Measurements from ENCODE around the gene NFATC2.

The NFATC2 gene

GRCh38 chr20:51429696-51430095 lies 112.8 kb downstream of the NFATC2 start:
- no peak for DNase-seq (ENCODE audit: low spot score)

GRCh38 chr20:51429144-51429482 lies 113.4 kb downstream of the NFATC2 start:
- no peak for DNase-seq (ENCODE audit: low spot score)

- DNase-seq (ENCODE audit: low spot score), result no peak
These were observed 113.9 kb downstream of the NFATC2 start for GRCh38 chr20:51428401-51429143.

GRCh38 chr20:51427651-51428291 lies 114.7 kb downstream of the NFATC2 start:
- no peak for DNase-seq (ENCODE audit: low spot score)

GRCh38 chr20:51426718-51427650 lies 115.5 kb downstream of the NFATC2 start:
- no peak for DNase-seq (ENCODE audit: low spot score)

- DNase-seq (ENCODE audit: low spot score), result no peak
These were observed 117.0 kb downstream of the NFATC2 start for GRCh38 chr20:51425347-51426106.

- no peak for DNase-seq (ENCODE audit: low spot score)
These were observed 118.0 kb downstream of the NFATC2 start for GRCh38 chr20:51424270-51425117.

GRCh38 chr20:51423810-51424209 lies 118.7 kb downstream of the NFATC2 start:
- no peak for DNase-seq (ENCODE audit: low spot score)

GRCh38 chr20:51423290-51423667 lies 119.2 kb downstream of the NFATC2 start:
- DNase-seq (ENCODE audit: low spot score), result no peak

- DNase-seq (ENCODE audit: low spot score), result no peak
These were observed 119.8 kb downstream of the NFATC2 start for GRCh38 chr20:51422514-51423289.

GRCh38 chr20:51420805-51421204 lies 121.7 kb downstream of the NFATC2 start:
- no peak for DNase-seq (ENCODE audit: low spot score)

GRCh38 chr20:51420111-51420510 lies 122.4 kb downstream of the NFATC2 start:
- DNase-seq (ENCODE audit: low spot score), result no peak

GRCh38 chr20:51419646-51420045 lies 122.9 kb downstream of the NFATC2 start:
- DNase-seq (ENCODE audit: low spot score), result no peak

- DNase-seq (ENCODE audit: low spot score), result no peak
These were observed 123.3 kb downstream of the NFATC2 start for GRCh38 chr20:51419231-51419630.

- DNase-seq (ENCODE audit: low spot score), result no peak
These were observed 124.4 kb downstream of the NFATC2 start for GRCh38 chr20:51418137-51418529.

GRCh38 chr20:51417250-51418136 lies 125.0 kb downstream of the NFATC2 start:
- no peak for DNase-seq (ENCODE audit: low spot score)

- no peak for DNase-seq (ENCODE audit: low spot score)
These were observed 125.8 kb downstream of the NFATC2 start for GRCh38 chr20:51416532-51417249.

- DNase-seq (ENCODE audit: low spot score), result no peak
These were observed 128.7 kb downstream of the NFATC2 start for GRCh38 chr20:51413857-51414256.

Data from pons (tissue), 1 donor.